Measurements from ENCODE around the gene PTPN4. TPM values are rescaled to one million over a fixed set of nuclear protein-coding genes. Genes with fewer than 3 reads are reported as not detected.

The PTPN4 gene
- total and polyA plus RNA-seq, 2 donors (not counting 3 experiments of a cell fraction or from before 2014, with no cell fraction given), result 6.8 to 29.6 TPM

- Histone ChIP-seq H3K4me3 (replicated peaks in 1 of 3; ENCODE audit: insufficient read depth in 1 of 3, low read depth in 1 of 3, low read length in 3 of 3) (no peak overlapping the region), H3K36me3 (ENCODE audit: control insufficient read depth in 2 of 2, extremely low read depth in 1 of 2, insufficient read depth in 2 of 2, low read length in 2 of 2) (no peaks in the 10 kb centered on the region), H3K9me1 (replicated peaks; ENCODE audit: control insufficient read depth, extremely low read depth, insufficient read depth, low read length) (no peaks in the 10 kb centered on the region), H3K4me1 (ENCODE audit: control insufficient read depth, extremely low read depth, insufficient read depth, low read length) (no peaks in the 10 kb centered on the region), H3K9ac (replicated peaks; ENCODE audit: extremely low read depth, insufficient read depth, low read length) (no peak overlapping the region), H3K9me3 (replicated peaks; ENCODE audit: control insufficient read depth, insufficient read depth, low read length) (no peaks in the 10 kb centered on the region), H3K27me3 (ENCODE audit: control insufficient read depth in 2 of 2, insufficient read depth in 2 of 2, low read length in 2 of 2) (no peaks in the 10 kb centered on the region), H2AFZ (ENCODE audit: low read depth, low read length) (no peak overlapping the region), H3K79me2 (ENCODE audit: control insufficient read depth, insufficient read depth, low read length) (no peaks in the 10 kb centered on the region), H3K27ac (ENCODE audit: insufficient read depth, low read depth, low read length) (no peak overlapping the region), H3K4me2 (ENCODE audit: insufficient read depth, low read length) (no peak overlapping the region), H4K20me1 (replicated peaks; ENCODE audit: control insufficient read depth, extremely low read depth, insufficient read depth, low read length) (no peaks in the 10 kb centered on the region)
- FAIRE-seq (no peak), DNase-seq (ENCODE audit: low read depth, low spot score) (no peak)
- POLR2A ChIA-PET, result no interaction called here
- intact Hi-C loops (cut with micrococcal nuclease), result no loop called here
- TF ChIP-seq JUN (IDR thresholded peaks at IDR 0.05; ENCODE audit: borderline replicate concordance, insufficient read depth, insufficient read length, low read depth), result no peak
- no peak for TF ChIP-seq POLR2AphosphoS5 (IDR thresholded peaks at IDR 0.05; ENCODE audit: insufficient read depth, low read depth, low read length)
- dilution Hi-C loops (cut with MboI; ENCODE audit: extremely low pct_ligation_motif_present, low sequenced_read_pairs), result no loop called here
- BruUV-seq (replicated peaks), result no TSS peak
- CTCF ChIA-PET, result interaction anchor here (1.1 to 1.3 kb wide), 2 partner anchors 192 kb away, joined by 3 read pairs; no protein-coding TSS in a partner anchor
Measured at GRCh38 chr2:119982506-119982905, 222.8 kb downstream of the PTPN4 start.

GRCh38 chr2:119983108-119983507 lies 223.4 kb downstream of the PTPN4 start:
- BruUV-seq (replicated peaks), result no TSS peak
- ChIA-PET CTCF (interaction anchor here (1.3 kb wide), 1 partner anchor 192 kb away, joined by 3 read pairs; no protein-coding TSS in a partner anchor), POLR2A (no interaction called here)
- H3K27me3 ChIP-seq (ENCODE audit: control insufficient read depth in 2 of 2, insufficient read depth in 2 of 2, low read length in 2 of 2), result no peaks in the 10 kb centered on the region
- no peaks in the 10 kb centered on the region for H3K9me1 ChIP-seq (replicated peaks; ENCODE audit: control insufficient read depth, extremely low read depth, insufficient read depth, low read length)
- intact Hi-C loops (cut with micrococcal nuclease), result no loop called here
- no peaks in the 10 kb centered on the region for H3K36me3 ChIP-seq (ENCODE audit: control insufficient read depth in 2 of 2, extremely low read depth in 1 of 2, insufficient read depth in 2 of 2, low read length in 2 of 2)
- no peak overlapping the region for H3K4me2 ChIP-seq (ENCODE audit: insufficient read depth, low read length)
- no peaks in the 10 kb centered on the region for H3K9me3 ChIP-seq (replicated peaks; ENCODE audit: control insufficient read depth, insufficient read depth, low read length)
- H3K4me3 ChIP-seq (replicated peaks in 1 of 3; ENCODE audit: insufficient read depth in 1 of 3, low read depth in 1 of 3, low read length in 3 of 3), result no peak overlapping the region
- H3K4me1 ChIP-seq (ENCODE audit: control insufficient read depth, extremely low read depth, insufficient read depth, low read length), result no peaks in the 10 kb centered on the region
- H3K9ac ChIP-seq (replicated peaks; ENCODE audit: extremely low read depth, insufficient read depth, low read length), result no peak overlapping the region
- H4K20me1 ChIP-seq (replicated peaks; ENCODE audit: control insufficient read depth, extremely low read depth, insufficient read depth, low read length), result no peaks in the 10 kb centered on the region
- TF ChIP-seq MAX (IDR thresholded peaks at IDR 0.05; ENCODE audit: insufficient read depth, insufficient read length), result no peak
- TF ChIP-seq FOS (IDR thresholded peaks at IDR 0.05; ENCODE audit: borderline replicate concordance, insufficient read depth, low read length), result no peak
- TF ChIP-seq EZH2 (IDR thresholded peaks at IDR 0.05; ENCODE audit: borderline replicate concordance, low read depth, low read length, severe bottlenecking), result no peak
- TF ChIP-seq GATA2 (IDR thresholded peaks at IDR 0.05; ENCODE audit: insufficient read depth, insufficient read length, low read depth, low read length), result no peak
- TF ChIP-seq POLR2AphosphoS5 (IDR thresholded peaks at IDR 0.05; ENCODE audit: insufficient read depth, low read depth, low read length), result no peak
- no peak for TF ChIP-seq MYC (IDR thresholded peaks at IDR 0.05; ENCODE audit: low read depth, low read length)
- no peak for TF ChIP-seq POLR2A (IDR thresholded peaks at IDR 0.05; ENCODE audit: low read depth, low read length)
- no peak for TF ChIP-seq CTCF (IDR thresholded peaks at IDR 0.05; ENCODE audit: extremely low read depth in 1 of 2, insufficient read depth in 1 of 2, low read depth in 1 of 2, low read length in 2 of 2)
- TF ChIP-seq JUN (IDR thresholded peaks at IDR 0.05; ENCODE audit: borderline replicate concordance, insufficient read depth, insufficient read length, low read depth), result no peak
- DNase-seq (ENCODE audit: low read depth, low spot score) (no peak), FAIRE-seq (no peak)
- no peak overlapping the region for H2AFZ ChIP-seq (ENCODE audit: low read depth, low read length)
- dilution Hi-C loops (cut with MboI; ENCODE audit: extremely low pct_ligation_motif_present, low sequenced_read_pairs), result no loop called here
- H3K79me2 ChIP-seq (ENCODE audit: control insufficient read depth, insufficient read depth, low read length), result no peaks in the 10 kb centered on the region
- no peak overlapping the region for H3K27ac ChIP-seq (ENCODE audit: insufficient read depth, low read depth, low read length)
